ENCODE results near the gene MYO7A. TPM values are rescaled to one million over a fixed set of nuclear protein-coding genes. Genes with fewer than 3 reads are reported as not detected.

The MYO7A gene
- total RNA-seq, 1 experiment from 2014 or later = 0.26 TPM

DNA sequence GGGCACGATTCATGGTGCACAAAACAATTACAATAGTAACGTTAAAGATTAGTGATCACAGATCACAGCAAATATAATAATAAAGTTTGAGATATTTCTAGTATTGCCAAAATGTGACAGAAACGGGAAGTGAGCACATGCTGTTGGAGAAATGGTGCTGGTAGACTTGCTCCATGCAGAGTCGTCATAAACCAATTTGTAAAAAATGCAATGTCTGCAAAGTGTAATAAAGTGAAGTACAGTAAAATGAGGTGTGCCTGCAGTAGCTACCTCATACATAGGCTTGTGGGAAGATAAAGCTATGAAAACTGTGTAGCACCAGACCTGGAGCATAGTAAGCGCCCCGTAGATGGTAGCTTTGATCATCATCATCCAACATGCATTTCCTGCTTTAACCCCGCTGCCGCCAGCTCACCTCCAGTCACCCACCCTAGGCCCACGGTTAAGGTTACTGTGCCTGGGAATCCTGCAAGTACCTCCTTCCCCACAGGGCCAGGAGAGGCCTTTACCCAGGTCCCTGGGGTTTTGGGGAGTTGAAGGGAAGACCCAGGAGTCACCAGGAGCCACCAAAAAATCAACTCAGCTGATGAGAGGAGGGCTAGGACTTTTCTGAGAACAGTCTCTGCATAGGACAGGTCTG lies 59.2 kb downstream of the MYO7A start:
- ChIA-PET CTCF (interaction anchor here (0.5 to 6.3 kb wide), 28 partner anchors 8 to 810 kb away, joined by 3 to 60 read pairs (median 4); partner anchors contain the start of gene MYO7A), POLR2A (no interaction called here)
- H3K27ac Mint-ChIP-seq (ENCODE audit: low read depth, unreplicated experiment) = no peak overlapping the region
- no TSS peak for BruUV-seq (replicated peaks)
- TF ChIP-seq, protein P1, sequence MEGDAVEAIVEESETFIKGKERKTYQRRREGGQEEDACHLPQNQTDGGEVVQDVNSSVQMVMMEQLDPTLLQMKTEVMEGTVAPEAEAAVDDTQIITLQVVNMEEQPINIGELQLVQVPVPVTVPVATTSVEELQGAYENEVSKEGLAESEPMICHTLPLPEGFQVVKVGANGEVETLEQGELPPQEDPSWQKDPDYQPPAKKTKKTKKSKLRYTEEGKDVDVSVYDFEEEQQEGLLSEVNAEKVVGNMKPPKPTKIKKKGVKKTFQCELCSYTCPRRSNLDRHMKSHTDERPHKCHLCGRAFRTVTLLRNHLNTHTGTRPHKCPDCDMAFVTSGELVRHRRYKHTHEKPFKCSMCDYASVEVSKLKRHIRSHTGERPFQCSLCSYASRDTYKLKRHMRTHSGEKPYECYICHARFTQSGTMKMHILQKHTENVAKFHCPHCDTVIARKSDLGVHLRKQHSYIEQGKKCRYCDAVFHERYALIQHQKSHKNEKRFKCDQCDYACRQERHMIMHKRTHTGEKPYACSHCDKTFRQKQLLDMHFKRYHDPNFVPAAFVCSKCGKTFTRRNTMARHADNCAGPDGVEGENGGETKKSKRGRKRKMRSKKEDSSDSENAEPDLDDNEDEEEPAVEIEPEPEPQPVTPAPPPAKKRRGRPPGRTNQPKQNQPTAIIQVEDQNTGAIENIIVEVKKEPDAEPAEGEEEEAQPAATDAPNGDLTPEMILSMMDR (IDR thresholded peaks at IDR 0.05; ENCODE audit: unreplicated experiment) = no peak
- peaks cover 18% of the 10 kb centered on the region for H3K27me3 Mint-ChIP-seq (ENCODE audit: insufficient read depth, unreplicated experiment)
- DNase-seq (ENCODE audit: unreplicated experiment) = no peak
- no peaks in the 10 kb centered on the region for H3K4me1 Mint-ChIP-seq (ENCODE audit: insufficient read depth, unreplicated experiment)
- no peaks in the 10 kb centered on the region for H3K36me3 Mint-ChIP-seq (ENCODE audit: insufficient read depth, unreplicated experiment)
- H3K4me3 Mint-ChIP-seq (ENCODE audit: unreplicated experiment) = no peak overlapping the region
- intact Hi-C loops (cut with micrococcal nuclease) = loop anchor here (5.0 kb wide), 1 partner anchor 455 kb away; no protein-coding TSS in a partner anchor
- H3K9me3 Mint-ChIP-seq (ENCODE audit: unreplicated experiment) = no peaks in the 10 kb centered on the region

DNA sequence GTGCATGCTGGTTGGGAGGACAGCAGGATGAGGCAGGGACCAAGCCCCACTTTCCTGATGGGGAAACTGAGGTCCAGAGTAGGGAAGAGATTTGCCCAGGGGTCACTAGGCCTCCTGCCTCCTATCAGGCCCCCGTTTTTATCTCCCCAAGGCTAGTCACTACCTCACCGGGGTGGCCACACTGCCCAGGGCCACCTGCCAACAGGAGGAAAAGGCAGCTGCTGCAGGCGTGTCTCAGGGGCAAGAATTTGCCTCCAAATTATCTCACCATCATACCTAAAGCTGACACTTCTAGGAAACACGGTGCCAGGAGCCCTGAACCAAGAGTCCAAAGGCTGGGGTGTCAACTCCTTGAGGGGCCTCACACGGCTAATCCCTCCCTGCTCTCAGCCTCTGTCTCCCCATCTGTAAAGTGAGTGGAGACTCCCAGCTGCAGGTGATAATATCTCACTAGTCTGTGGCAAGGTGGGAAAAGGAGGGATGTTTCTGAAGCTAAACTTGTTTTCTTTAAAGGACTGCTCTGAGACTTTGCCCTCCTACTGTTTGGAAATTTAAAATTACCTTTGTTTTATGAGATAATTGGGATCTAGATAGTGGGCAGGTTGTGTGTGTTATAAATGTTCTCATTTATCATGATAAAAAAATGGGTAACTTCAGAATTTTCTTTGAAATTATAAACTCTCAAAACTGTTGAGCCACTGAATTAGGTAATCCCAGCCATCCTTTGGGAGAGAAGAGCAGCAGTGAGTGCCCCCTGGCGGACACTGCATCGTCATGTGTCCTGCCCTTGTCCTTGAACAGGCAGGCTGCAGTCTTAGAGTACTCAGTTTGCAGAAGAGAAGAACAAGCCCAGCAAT lies 60.0 kb downstream of the MYO7A start:
- Mint-ChIP-seq H3K27ac (ENCODE audit: low read depth, unreplicated experiment) (no peak overlapping the region), H3K9me3 (ENCODE audit: unreplicated experiment) (no peaks in the 10 kb centered on the region), H3K4me3 (ENCODE audit: unreplicated experiment) (no peak overlapping the region), H3K36me3 (ENCODE audit: insufficient read depth, unreplicated experiment) (no peaks in the 10 kb centered on the region), H3K4me1 (ENCODE audit: insufficient read depth, unreplicated experiment) (no peaks in the 10 kb centered on the region), H3K27me3 (ENCODE audit: insufficient read depth, unreplicated experiment) (peaks cover 12% of the 10 kb centered on the region)
- intact Hi-C loops (cut with micrococcal nuclease) = loop anchor here (1.0 to 5.0 kb wide), 3 partner anchors 61 to 456 kb away; no protein-coding TSS in a partner anchor
- POLR2A ChIA-PET = interaction anchor here (0.6 to 0.8 kb wide), 2 partner anchors 32 to 412 kb away, joined by 3 read pairs; no protein-coding TSS in a partner anchor
- no TSS peak for BruUV-seq (replicated peaks)
- TF ChIP-seq, protein P1 (IDR thresholded peaks at IDR 0.05; ENCODE audit: unreplicated experiment) = peak; percentile 79
- peak; percentile 83 for DNase-seq (ENCODE audit: unreplicated experiment)
- CTCF ChIA-PET = interaction anchor here (0.5 to 6.3 kb wide), 38 partner anchors 9 to 810 kb away, joined by 3 to 60 read pairs (median 4); partner anchors contain the start of gene MYO7A

DNA sequence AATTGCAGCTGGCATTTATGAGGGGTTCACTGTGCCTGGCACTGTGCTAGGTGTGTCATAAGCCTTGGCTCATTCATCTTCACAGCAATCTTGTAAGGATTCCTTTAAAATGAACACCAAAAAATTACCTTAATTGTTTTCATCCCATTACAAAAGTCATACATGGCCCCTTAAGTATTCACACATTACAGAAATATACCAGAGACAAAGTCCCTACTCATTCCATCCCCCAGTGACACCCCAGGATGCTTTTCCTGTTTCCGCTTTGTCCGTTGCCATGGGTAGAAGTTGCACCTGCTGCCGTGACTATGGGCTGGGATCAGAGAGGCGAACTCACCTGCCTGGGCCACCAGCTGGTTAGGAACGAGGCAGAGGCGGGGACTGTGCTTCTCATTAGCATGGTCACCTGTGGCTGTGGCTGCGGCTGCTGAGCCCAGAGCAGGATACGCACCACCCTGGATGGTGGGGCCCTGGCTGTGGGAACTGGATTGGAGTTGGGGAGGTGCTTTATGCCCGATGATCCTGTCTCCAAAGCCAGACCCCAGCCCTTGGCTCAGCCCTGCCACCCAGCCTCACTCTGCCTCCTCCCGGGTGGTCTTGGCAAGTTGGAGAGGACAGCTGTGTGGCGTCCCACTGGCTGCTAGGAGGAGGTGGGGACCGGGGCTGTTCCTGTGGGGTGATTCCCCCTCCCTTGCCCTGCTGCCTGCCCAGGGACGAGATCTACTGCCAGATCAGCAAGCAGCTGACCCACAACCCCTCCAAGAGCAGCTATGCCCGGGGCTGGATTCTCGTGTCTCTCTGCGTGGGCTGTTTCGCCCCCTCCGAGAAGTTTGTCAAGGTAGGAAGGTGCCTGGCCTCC lies 60.8 kb downstream of the MYO7A start:
- no peaks in the 10 kb centered on the region for H3K9me3 Mint-ChIP-seq (ENCODE audit: unreplicated experiment)
- H3K4me3 Mint-ChIP-seq (ENCODE audit: unreplicated experiment) = no peak overlapping the region
- no peak for DNase-seq (ENCODE audit: unreplicated experiment)
- intact Hi-C loops (cut with micrococcal nuclease) = loop anchor here (1.0 to 5.0 kb wide), 3 partner anchors 62 to 457 kb away; no protein-coding TSS in a partner anchor
- no TSS peak for BruUV-seq (replicated peaks)
- H3K27ac Mint-ChIP-seq (ENCODE audit: low read depth, unreplicated experiment) = no peak overlapping the region
- no peaks in the 10 kb centered on the region for H3K36me3 Mint-ChIP-seq (ENCODE audit: insufficient read depth, unreplicated experiment)
- ChIA-PET POLR2A (interaction anchor here (0.6 to 0.8 kb wide), 2 partner anchors 33 to 411 kb away, joined by 3 read pairs; no protein-coding TSS in a partner anchor), CTCF (interaction anchor here (0.6 to 6.3 kb wide), 28 partner anchors 10 to 430 kb away, joined by 3 to 60 read pairs (median 4); partner anchors contain the start of gene MYO7A)
- TF ChIP-seq, protein P1 (IDR thresholded peaks at IDR 0.05; ENCODE audit: unreplicated experiment) = no peak
- H3K4me1 Mint-ChIP-seq (ENCODE audit: insufficient read depth, unreplicated experiment) = no peaks in the 10 kb centered on the region
- H3K27me3 Mint-ChIP-seq (ENCODE audit: insufficient read depth, unreplicated experiment) = peaks cover 4% of the 10 kb centered on the region

All from MCF 10A (cell line).